Central memory CD4-positive, alpha-beta T cell (primary cell): ENCODE data around the gene AK5.
A peak's percentile ranks its signal among the peaks of the same experiment; 100 is the strongest.
"Not testable (repeated sequence)": the region's sequence is repeated elsewhere in the genome, so short reads cannot be mapped to it uniquely, and the experiment has no call there.

ENCODE experiments used
- DNase-seq: peaks from one replicate; pipeline ENCODE4 v3.0.0; 2022

Gene AK5

DNA sequence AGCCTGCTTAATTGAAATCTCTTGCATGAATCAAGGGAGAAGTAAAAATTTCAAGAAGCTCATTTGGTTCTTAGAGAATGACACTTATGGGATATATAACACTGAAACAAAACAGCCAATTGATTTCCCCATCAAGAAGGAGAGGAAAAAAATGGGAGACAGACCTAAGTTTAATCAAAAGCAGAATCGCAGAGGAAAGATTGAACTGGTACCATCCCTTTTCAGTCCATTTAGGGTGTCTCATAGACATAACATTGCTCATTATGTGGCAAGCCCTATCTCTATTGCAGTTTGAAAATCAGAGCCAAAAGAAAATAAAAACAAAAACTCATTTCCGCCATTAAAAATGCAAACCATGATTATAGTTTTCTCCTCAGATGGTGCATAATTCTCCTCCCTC lies 119.6 kb downstream of the AK5 start:
- DNase-seq: no peak

DNA sequence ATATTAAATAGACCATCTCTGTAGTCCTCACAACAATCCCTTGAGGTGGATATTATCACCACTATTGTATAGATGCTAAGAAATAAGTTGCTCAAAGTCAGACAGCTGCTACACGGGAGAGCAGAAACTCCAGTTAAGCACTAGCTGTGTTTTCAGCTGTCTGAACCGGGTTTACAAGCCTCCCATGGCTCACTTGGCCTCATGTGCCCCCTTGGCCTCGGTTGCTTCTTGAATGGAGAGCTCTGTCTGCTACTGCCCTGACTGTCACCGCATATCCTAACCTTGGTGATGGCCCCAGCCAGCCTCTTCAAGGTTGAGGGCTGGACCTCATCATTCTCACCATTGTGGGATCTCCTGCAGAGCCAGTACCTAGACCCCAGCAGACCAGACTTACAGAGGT lies 123.4 kb downstream of the AK5 start:
- DNase-seq: no peak

DNA sequence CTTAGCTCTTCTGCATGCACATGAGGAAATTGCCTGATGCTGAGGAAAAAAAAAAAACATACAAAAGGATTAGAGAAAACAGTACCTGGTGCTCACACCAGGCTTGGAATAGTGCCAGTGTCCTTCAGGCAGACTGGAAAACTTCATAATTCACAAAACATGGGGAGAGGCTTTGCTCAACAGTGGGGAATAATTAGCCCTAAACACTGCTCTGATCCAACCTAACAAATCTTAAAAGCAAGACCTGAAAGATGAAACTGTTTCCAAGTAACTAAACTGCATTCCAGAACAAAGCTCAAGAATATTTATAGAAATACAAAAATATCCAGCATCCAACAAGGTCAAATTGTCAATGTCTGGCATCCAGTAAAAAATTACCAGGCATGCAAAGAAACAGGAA lies 124.8 kb downstream of the AK5 start:
- no peak for DNase-seq

DNA sequence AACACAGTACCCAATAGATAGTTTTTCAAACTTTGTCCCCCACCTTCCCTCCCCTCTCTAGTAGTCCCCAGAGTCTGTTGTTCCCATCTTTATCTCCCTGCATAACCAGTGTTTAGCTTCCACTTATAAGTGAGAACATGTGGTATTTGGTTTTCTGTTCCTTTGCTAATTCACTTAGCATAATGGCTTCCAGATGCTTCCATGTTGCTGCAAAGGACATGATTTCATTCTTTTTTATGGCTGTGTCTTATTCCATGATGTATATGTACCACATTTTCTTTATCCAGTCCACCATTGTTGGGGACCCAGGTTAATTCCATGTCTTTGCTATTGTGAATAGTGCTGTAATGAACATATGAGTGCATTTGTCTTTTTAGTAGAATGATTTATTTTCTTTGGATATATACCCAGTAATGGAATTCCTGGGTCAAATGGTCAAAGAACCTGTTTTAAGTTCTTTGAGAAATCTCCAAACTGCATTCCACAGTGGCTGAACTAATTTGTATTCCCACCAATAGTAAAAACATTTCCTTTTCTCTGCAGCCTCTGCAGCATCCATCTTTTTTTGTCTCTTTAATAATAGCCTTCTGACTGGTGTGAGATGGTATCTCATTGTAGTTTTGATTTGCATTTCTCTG lies 126.0 kb downstream of the AK5 start:
- no peak for DNase-seq

DNA sequence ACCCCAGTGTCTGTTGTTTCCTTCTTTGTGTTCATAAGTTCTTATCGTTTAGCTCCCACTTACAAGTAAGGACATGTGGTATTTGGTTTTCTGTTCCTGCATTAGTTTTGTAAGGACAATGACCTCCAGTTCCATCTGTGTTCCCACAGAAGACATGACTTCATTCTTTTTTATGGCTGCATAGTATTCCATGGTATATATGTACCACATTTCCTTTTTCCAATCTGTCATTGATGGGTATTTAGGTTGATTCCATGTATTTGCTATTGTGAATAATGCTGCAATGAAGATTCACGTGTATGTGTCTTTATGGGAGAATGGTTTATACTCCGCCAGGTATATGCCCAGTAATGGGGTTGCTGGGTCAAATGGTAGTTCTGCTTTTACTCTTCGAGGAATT lies 127.1 kb downstream of the AK5 start:
- not testable (repeated sequence) for DNase-seq

DNA sequence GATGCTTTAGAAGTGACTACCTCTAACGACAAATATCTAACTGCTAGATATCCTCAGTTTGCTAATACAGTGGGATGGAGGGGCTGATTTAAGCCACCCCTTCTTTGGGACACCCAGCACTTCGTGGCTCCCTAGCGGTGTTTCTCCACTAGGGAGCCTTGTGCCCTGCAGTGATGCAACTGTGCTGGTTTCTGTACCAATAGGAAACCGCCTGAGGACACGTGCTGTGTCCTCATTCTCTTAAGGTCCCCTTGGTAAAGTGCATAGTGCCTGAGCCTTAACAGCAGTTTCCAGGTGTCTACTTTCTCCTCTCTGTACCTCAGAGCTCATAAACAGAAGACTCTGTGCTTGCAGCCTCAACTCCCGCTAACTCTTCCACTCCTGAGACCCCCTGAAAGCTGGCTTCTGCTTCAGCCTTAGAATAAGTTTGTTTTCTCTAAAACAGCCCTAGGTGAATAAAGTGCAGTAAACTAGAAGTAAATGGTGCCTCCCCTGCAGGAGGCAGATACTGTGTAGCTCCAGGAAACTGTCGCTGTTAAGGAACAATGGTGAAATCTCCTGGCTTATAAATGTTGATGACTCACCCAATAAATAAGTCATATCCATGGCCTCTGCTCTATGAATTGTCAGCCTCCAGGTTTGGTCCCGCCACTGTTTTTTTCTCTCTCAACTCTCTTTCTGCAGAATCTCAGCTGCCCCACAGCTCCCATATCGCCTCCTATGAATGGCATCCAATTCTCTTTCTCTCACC lies 130.4 kb downstream of the AK5 start:
- DNase-seq: no peak

DNA sequence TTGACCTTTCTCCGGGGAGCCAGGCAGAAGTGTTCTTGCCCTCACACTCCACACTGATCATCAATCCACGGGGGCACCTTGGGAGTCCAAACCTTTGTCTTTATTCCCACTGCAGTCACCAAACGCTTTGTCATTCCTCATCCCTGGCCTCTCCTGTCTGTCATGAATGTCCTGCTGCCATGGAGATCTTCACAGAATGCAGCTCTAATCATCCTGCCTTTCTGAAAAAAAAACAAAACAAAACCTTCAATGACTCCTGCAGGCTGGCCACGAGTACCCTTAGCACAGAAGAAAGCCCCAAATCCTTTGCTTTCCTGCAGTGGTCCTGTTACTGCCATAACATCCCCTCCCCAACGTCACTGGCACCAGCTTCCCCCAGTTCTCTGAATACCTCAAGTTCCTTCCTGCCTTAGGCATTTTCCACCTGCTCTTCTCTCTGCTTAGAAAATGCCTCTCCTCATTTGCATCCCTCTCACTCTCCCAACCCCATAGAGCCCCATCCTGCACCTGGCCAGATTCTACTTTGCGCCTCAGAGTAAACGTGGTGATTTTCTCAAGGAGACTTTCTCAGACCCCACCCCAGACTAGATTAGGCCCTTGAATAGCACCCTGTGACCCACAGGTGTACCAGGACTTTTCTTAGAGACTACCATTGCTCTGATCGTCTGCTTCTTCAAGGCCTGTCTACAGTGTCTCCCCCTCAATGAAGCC lies 131.2 kb downstream of the AK5 start:
- DNase-seq: no peak

DNA sequence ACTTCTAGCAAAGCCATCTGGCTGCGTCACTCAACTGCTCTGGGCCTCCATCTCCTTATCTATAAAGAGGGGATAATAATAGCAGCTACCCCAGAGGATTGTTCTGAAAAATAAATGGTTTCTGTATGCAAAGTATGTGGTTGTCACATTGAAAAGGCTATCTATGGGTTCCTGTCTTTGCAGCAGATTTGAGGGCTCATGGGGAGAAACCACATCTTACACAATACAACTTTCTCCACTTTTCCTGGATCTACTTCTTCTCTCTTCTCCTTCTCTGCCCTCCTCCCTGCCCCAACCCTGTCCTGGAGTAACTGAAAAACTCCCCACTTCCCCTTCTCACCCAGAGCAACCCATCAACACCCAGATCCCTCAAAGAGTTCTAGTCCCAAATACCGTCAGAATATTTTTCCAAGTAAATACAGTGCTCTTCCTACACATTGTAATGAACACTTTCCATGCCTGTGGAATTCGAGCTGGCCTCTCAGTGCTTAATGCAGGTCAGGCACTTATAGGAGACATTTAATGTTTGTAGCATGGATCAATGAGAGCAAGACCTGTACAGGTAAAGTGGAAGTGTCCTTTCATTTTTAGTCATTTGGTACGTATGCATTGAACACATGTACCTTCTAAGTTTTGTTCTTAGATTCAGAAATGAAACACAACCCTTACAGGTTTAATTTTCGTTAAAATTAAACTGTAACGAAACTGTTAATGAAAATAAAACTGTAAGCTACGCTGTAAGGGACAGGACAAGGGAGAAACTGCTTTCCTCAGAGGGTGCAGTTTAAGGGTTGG lies 131.9 kb downstream of the AK5 start:
- no peak for DNase-seq

DNA sequence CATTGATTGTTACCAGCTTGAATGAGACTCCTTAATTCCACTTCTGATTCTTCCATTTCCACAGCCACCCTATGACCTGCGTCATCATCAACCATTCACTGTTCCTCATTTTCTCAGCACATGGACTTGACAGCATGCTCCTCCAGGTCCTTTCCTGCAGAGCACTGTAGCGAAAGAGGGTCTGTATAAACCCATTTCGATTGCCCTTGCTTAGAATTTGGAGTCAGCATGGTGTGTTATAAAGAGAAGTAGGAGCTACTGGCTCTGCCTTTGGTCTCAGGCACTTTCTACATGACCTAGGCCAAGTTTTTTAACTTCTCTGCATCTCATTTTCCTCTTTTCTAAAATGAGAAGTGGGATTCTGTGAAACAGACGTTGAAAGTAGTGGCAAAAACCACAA lies 133.8 kb downstream of the AK5 start:
- DNase-seq: no peak

DNA sequence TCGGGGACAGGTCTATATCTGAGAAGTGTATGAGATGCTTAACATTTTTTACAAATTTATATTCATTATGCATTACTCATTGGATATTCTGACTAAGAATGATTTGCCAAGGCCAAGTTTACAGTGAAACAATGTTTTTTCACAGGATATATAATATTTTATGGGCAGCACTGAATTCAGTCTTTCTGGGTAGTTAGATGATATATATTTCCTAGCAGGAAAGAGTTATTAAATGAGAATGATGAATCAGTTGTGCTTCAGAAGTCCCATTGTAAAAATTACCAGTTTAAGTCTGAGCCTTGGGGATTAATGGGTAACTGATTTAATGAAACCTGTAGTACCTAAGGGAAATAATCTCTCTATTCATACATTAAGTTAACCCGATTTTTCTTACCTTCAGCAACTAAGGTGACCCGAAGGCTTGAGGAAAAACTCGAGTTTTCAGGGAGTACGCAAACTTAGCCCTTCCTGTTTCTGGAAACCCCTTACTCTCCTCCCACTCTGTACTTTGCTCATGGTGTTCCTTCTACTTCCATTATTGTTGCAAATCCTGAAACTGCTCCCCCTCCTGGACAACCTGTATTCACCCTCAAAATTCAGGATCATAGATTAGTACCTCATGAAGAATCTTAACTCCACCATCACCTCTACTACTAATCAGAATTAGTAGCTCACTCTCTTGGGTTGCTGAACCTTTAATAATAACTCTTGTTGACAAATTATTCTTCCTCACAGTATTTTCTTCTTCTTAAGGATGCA lies 135.1 kb downstream of the AK5 start:
- DNase-seq: no peak

DNA sequence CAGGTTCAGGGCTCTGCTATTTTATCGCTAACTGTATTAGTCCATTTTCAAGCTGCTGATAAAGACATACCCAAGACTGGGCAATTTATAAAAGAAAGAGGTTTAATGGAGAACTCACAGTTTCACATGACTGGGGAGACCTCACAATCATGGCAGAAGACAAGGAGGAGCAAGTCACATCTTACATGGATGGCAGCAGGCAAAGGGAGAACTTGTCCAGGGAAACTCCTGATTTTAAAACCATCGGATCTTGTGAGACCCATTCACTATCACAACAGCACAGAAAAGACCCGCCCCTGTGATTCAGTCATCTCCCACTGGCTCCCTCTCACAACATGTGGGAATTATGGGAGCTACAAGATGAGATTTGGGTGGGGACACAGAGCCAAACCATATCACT lies 136.2 kb downstream of the AK5 start:
- DNase-seq: not testable (repeated sequence)

DNA sequence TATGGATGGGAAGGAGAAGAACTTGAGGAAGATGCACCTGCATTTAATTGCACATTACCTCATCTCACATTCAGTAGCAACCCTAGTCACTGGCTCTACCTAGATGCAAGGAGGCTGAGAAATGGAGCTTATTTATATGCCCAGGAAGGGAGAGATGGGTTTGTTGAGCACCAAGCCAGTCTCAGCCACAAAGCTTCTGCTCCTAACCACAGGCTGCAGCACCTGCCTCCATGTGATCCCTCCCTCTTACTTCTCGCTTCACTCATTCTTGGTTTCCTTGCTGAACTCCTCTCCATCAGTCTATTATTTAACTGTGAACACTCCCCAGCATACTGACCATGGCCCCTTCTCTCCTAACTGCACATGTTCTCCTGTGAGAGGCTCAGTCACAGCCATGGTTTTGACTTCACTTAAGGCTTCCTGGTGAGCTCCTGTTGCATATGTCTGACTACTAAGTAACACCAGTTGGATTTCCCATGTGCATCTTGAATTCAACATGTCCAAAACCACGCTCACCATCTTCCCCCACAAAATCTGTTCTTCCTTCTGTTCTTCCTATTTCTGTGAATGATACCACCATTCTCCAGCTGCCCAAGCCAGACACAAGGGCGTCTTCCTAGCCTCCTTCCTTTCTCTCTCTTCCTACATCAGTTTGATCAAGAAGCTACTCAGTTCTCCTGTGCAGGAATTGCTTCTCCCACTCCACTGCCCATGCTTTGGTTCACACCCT lies 139.8 kb downstream of the AK5 start:
- peak; percentile 36 for DNase-seq

DNA sequence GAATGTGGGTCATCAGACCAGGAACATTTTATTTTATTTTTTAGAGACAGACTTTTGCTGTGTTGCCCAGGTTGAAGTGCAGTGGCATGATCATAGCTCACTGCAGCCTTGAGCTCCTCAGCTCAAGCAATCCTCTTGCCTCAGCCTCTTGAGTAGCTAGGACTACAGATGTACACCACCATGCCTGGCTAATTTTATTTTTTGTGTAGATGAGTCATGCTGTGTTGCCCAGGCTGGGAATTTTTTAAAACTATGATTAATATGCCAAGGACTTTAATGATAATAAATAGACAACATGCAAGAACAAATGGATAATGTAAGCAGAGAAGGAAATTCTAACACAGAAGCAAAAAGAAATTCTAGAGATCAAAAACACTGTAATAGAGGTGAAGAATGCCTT lies 142.4 kb downstream of the AK5 start:
- DNase-seq: no peak

DNA sequence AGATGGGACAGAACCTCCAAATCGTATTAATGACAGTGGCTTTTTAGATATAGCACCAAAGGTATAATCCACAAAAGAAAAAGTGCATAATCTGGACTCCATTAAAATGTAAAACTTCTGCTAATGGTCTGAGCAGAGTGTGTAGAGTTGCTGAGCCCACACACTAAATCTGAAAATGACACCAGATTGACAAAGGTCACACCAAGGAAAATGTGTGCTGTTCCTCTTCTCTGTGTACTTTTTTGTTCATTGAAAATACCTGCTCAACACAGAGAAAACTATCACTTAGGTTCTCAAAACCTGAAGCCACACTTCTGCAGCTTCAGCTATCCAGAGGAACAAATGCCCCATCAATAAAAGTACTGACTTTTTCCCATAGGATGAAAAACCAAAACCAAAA lies 146.2 kb downstream of the AK5 start:
- DNase-seq: no peak

DNA sequence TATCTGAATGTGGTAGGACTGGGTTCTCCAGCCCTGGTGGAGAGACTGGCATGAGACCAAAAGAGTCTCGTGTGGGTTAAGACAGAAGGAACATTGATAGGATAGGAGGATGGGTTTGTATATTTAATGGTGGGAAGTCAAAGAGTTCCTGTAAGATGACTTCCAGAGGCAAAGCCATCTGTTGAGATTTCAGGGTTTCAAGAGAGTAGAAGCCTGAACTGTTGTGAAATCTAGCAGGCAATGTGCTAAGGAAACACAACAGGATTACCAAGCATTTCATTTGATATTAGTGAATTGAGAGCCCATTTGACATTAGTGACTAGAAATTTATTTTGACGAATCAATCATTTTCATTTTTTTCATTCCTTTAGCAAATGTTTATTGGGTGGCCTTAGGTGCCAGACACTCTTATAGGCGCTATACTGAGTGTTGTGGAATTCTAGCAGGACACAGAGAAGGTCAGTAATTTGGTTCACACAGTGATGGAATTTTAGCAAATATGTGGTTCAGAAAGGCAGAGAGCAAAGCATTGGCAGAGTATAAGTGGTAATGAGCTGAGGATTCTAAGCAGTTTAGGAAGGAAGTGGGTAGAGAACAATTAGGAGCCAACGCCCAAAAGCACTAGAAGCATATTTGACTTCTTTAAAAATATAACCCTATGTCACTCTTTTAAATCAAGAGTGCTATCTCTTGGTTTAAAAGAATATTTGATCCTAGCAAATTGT lies 149.3 kb downstream of the AK5 start:
- DNase-seq: peak; percentile 61

DNA sequence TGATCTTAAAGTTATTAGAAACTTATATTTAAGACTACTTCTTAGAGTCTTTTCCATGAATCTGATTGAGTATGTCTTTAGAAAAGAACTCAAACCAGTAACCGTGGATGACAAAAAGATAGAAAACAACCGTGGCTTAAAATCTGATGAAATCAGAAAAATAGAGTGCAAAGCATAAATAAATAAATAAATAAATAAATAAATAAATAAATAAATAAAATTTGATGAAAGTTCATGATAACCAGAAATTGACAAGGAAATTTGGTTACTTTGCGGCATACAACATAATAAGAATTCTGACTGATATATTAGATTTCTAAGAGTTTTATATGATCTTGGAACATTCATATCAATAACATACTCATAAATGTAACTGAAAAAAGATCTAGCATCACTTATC lies 152.1 kb downstream of the AK5 start:
- DNase-seq: no peak

DNA sequence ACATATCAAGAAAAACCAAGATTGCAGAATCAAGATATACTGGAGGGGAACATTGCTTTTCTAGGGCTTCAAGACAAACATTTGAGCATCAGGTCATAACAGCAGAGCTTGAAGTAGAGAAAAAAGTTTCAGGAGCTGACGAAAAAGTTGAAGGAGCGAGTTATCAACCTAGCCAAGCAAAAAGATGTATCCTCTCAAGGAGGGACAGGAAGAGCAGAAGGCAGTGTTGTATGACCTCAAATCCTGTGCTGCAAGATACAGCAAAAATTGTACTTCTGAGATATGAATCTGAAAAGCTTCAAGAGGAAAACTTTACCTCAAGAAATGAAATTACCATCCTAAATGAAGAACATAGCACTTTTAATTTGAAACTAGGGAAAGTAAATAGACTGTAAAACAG lies 153.1 kb downstream of the AK5 start:
- DNase-seq: no peak

DNA sequence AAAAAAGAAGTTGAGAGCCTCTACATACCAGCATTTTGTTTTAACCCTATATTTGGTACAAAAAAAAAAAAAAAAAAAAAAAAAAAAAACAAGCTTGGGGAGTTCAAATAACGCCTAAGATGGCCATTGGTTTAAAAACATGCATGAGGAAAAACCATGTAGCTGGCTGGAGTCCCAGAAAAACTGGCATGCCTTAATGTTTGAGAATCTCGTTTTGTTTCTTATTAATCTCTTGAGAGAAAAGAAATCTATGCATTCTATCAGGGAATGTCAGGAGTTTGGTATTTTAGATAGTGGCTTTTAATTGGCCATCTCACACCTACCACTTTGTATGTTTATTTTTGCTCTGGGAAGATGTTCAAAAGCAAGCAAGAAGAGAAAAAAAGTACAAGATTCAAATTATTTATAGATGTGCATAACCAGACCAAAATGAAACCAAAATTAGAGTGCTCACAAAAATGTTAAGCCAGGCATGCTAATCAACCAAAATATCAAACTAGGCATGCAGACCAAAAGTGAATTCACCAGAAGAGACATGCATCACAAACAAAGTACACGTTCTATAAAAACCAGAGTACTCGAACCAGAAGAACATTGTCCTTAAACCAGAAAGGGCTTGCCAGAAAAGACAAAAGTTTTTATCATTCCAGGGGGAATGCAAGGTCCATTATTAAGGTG lies 156.6 kb downstream of the AK5 start:
- DNase-seq: no peak

DNA sequence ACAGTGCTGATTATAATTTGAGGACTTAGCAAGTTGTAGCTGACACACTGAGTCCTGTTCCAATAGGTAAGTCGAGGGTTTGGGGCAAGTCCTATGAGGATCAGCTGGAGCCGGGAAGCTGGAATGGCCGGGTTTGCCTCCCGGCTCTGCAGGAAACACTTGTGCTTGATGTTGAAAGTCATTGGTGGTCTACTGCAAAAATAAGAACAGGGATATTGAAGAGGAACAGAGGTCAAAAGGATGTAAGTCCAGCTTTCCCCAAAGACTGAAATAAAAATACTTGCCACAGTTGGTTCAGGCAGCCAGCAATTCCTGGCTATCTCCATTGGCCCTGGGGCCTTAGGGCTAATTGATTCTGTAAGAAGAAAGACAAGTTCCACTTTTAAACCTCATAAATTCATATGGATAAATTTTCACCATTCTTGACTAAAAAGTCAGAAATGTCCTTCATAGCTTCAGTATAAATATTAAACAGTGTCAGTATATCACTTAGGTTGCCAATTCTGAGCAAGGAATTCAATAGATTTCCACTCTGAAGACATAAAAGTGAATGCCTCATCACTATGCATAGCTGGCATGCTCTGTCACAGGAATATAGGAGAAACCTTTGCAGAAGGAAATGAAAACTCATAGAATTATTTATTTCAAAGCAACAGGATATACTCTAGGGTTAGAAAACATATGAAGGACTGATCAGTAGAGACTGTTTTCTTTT lies 165.2 kb downstream of the AK5 start:
- DNase-seq: no peak

DNA sequence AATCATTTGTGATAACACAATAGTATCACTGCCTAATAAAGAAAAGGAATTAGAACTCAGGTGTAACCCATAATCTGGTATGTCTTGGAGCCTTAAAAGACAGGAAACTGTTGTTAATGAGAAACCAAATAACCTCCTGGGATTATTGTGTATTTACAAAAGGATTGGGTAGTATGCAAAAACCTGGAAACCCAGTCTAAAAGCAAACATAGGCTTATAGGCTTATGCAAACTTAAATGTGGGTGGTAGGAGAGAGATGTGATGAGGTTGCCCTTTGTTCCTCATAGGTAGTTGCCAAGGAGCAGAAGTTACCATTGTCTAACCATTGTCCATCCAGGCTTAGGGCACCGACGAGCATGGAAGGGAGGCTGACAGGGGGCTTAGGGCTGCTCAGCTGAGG lies 165.8 kb downstream of the AK5 start:
- no peak for DNase-seq
